Measurements from ENCODE around the gene SUGP2. TPM values are rescaled to one million over a fixed set of nuclear protein-coding genes. Genes with fewer than 3 reads are reported as not detected.

The SUGP2 gene
- total RNA-seq, 1 donor from 2014 or later, result 123 TPM

- Histone ChIP-seq H4K20me1 (ENCODE audit: low read depth) (no peaks in the 10 kb centered on the region), H3K79me2 (ENCODE audit: low read depth) (no peaks in the 10 kb centered on the region), H3K27me3 (peaks cover 2% of the 10 kb centered on the region), H3F3A (ENCODE audit: low read depth) (peaks cover 5% of the 10 kb centered on the region), H2AFZ (replicated peaks) (no peak overlapping the region), H3K4me2 (no peak overlapping the region), H3K9ac (no peak overlapping the region), H3K4me1 (no peaks in the 10 kb centered on the region), H3K9me3 (ENCODE audit: low read depth) (no peaks in the 10 kb centered on the region), H3K4me3 (no peak overlapping the region), H3K27ac (no peak overlapping the region), H3K36me3 (no peaks in the 10 kb centered on the region)
- H3K27me3 Mint-ChIP-seq (ENCODE audit: insufficient read depth, low read depth), result peaks cover 3% of the 10 kb centered on the region
- H3K4me1 Mint-ChIP-seq, result peaks cover 6% of the 10 kb centered on the region
- H3K36me3 Mint-ChIP-seq, result no peaks in the 10 kb centered on the region
- no peaks in the 10 kb centered on the region for H3K9me3 Mint-ChIP-seq
- TF ChIP-seq, protein P1, sequence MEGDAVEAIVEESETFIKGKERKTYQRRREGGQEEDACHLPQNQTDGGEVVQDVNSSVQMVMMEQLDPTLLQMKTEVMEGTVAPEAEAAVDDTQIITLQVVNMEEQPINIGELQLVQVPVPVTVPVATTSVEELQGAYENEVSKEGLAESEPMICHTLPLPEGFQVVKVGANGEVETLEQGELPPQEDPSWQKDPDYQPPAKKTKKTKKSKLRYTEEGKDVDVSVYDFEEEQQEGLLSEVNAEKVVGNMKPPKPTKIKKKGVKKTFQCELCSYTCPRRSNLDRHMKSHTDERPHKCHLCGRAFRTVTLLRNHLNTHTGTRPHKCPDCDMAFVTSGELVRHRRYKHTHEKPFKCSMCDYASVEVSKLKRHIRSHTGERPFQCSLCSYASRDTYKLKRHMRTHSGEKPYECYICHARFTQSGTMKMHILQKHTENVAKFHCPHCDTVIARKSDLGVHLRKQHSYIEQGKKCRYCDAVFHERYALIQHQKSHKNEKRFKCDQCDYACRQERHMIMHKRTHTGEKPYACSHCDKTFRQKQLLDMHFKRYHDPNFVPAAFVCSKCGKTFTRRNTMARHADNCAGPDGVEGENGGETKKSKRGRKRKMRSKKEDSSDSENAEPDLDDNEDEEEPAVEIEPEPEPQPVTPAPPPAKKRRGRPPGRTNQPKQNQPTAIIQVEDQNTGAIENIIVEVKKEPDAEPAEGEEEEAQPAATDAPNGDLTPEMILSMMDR (IDR thresholded peaks at IDR 0.05), result no peak
- TF ChIP-seq EZH2phosphoT487 (IDR thresholded peaks at IDR 0.05) (no peak), EZH2 (IDR thresholded peaks at IDR 0.05) (no peak)
- DNase-seq (ENCODE audit: low spot score), result no peak
- H3K4me3 Mint-ChIP-seq, result no peak overlapping the region
- no peak overlapping the region for H3K27ac Mint-ChIP-seq
Measured at GRCh38 chr19:18967358-18968146, 65.8 kb downstream of the SUGP2 start.

- TF ChIP-seq, protein P1 (IDR thresholded peaks at IDR 0.05), result no peak
- TF ChIP-seq EZH2 (IDR thresholded peaks at IDR 0.05) (no peak), EZH2phosphoT487 (IDR thresholded peaks at IDR 0.05) (no peak)
- Histone ChIP-seq H2AFZ (replicated peaks) (no peak overlapping the region), H3F3A (ENCODE audit: low read depth) (peaks cover 14% of the 10 kb centered on the region)
Measured at GRCh38 chr19:18966307-18966706, 67.0 kb downstream of the SUGP2 start.

GRCh38 chr19:18964121-18964520 lies 69.2 kb downstream of the SUGP2 start:
- peaks cover 17% of the 10 kb centered on the region for H3K4me1 Mint-ChIP-seq
- Histone ChIP-seq H3K9me3 (ENCODE audit: low read depth) (no peaks in the 10 kb centered on the region), H3K27ac (no peak overlapping the region), H2AFZ (replicated peaks) (no peak overlapping the region), H3K36me3 (no peaks in the 10 kb centered on the region), H3K4me2 (no peak overlapping the region), H3K27me3 (peaks cover 7% of the 10 kb centered on the region), H3K4me1 (no peaks in the 10 kb centered on the region), H3K79me2 (ENCODE audit: low read depth) (no peaks in the 10 kb centered on the region), H4K20me1 (ENCODE audit: low read depth) (no peaks in the 10 kb centered on the region), H3K9ac (no peak overlapping the region), H3K4me3 (no peak overlapping the region), H3F3A (ENCODE audit: low read depth) (peaks cover 16% of the 10 kb centered on the region)
- TF ChIP-seq EZH2 (IDR thresholded peaks at IDR 0.05) (no peak), EZH2phosphoT487 (IDR thresholded peaks at IDR 0.05) (no peak)
- TF ChIP-seq, protein P1 (IDR thresholded peaks at IDR 0.05), result no peak
- DNase-seq (ENCODE audit: low spot score), result no peak
- no peaks in the 10 kb centered on the region for H3K9me3 Mint-ChIP-seq
- H3K27me3 Mint-ChIP-seq (ENCODE audit: insufficient read depth, low read depth), result peaks cover 8% of the 10 kb centered on the region
- H3K4me3 Mint-ChIP-seq, result no peak overlapping the region
- no peaks in the 10 kb centered on the region for H3K36me3 Mint-ChIP-seq
- no peak overlapping the region for H3K27ac Mint-ChIP-seq

More at GRCh38 chr19:18966307-18966706, 67.0 kb downstream of the SUGP2 start:
- no peaks in the 10 kb centered on the region for H3K36me3 ChIP-seq
- no peaks in the 10 kb centered on the region for H3K79me2 ChIP-seq (ENCODE audit: low read depth)
- peaks cover 7% of the 10 kb centered on the region for H3K27me3 ChIP-seq
- no peak overlapping the region for H3K4me2 ChIP-seq
- no peak overlapping the region for H3K27ac ChIP-seq
- DNase-seq (ENCODE audit: low spot score), result no peak
- Mint-ChIP-seq H3K4me1 (peaks cover 15% of the 10 kb centered on the region), H3K9me3 (no peaks in the 10 kb centered on the region), H3K27ac (no peak overlapping the region), H3K27me3 (ENCODE audit: insufficient read depth, low read depth) (peaks cover 8% of the 10 kb centered on the region), H3K4me3 (no peak overlapping the region), H3K36me3 (no peaks in the 10 kb centered on the region)
- no peak overlapping the region for H3K4me3 ChIP-seq
- H4K20me1 ChIP-seq (ENCODE audit: low read depth), result no peaks in the 10 kb centered on the region
- H3K9ac ChIP-seq, result no peak overlapping the region
- H3K4me1 ChIP-seq, result no peaks in the 10 kb centered on the region
- H3K9me3 ChIP-seq (ENCODE audit: low read depth), result no peaks in the 10 kb centered on the region
